ENCODE measurements around the gene AMBN. TPM values are rescaled to one million over a fixed set of nuclear protein-coding genes. Genes with fewer than 3 reads are reported as not detected.

The AMBN gene
- total and polyA plus RNA-seq, 2 of the 13 experiments (the other 11 are each of a cell fraction or from before 2014, with no cell fraction given), result not detected

- no peaks in the 10 kb centered on the region for H3K4me1 ChIP-seq (ENCODE audit: insufficient read depth, low read length)
- FAIRE-seq (no peak), ATAC-seq (no peak), DNase-seq (ENCODE audit: low spot score) (no peak)
- no peak overlapping the region for H2AFZ ChIP-seq (ENCODE audit: low read length)
- no TSS peak for BruUV-seq (replicated peaks)
- no peak overlapping the region for H3K9ac ChIP-seq (ENCODE audit: insufficient read depth, low read depth, low read length)
- CTCF ChIA-PET (ENCODE audit: low intra/inter-chr PET ratio, low total read pairs), result no interaction called here
- no peak overlapping the region for H3K27ac ChIP-seq (ENCODE audit: extremely low read length, insufficient read depth, low read length)
- TF ChIP-seq, protein P1, sequence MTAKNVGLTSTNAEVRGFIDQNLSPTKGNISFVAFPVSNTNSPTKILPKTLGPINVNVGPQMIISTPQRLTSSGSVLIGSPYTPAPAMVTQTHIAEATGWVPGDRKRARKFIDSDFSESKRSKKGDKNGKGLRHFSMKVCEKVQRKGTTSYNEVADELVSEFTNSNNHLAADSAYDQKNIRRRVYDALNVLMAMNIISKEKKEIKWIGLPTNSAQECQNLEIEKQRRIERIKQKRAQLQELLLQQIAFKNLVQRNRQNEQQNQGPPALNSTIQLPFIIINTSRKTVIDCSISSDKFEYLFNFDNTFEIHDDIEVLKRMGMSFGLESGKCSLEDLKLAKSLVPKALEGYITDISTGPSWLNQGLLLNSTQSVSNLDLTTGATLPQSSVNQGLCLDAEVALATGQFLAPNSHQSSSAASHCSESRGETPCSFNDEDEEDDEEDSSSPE (CRISPR knock-in tag; IDR thresholded peaks at IDR 0.05), result no peak
- TF ChIP-seq EP300 (IDR thresholded peaks at IDR 0.05; ENCODE audit: low read depth in 2 of 2, low read length in 2 of 2), result no peak
- no peak for TF ChIP-seq EP300 (CRISPR knock-in tag; IDR thresholded peaks at IDR 0.05; ENCODE audit: borderline replicate concordance)
- no peak for TF ChIP-seq SNAPC4 (CRISPR knock-in tag; IDR thresholded peaks at IDR 0.05)
- H3K79me2 ChIP-seq (ENCODE audit: insufficient read depth, low read length), result no peaks in the 10 kb centered on the region
- no peaks in the 10 kb centered on the region for H4K20me1 ChIP-seq (ENCODE audit: insufficient read depth, low read length)
- no peaks in the 10 kb centered on the region for H3K9me3 ChIP-seq (ENCODE audit: low read length)
- no peak overlapping the region for H3K4me3 ChIP-seq (replicated peaks in 1 of 3; ENCODE audit: insufficient read depth in 1 of 3, low read depth in 2 of 3, low read length in 3 of 3)
- no peaks in the 10 kb centered on the region for H3K36me3 ChIP-seq (replicated peaks in 1 of 2; ENCODE audit: control insufficient read depth in 1 of 2, insufficient read depth in 2 of 2, low read length in 2 of 2)
- WGBS (ENCODE audit: low lambda C conversion rate), result 0% methylated on average over 1 of the region's 1 CpG
- no peaks in the 10 kb centered on the region for H3K27me3 ChIP-seq (ENCODE audit: control insufficient read depth in 1 of 2, insufficient read depth in 2 of 2, low read length in 2 of 2)
- in situ Hi-C loops (cut with HindIII; ENCODE audit: extremely low pct_ligation_motif_present, low pct_unique_long_range_greater_than_20kb) (no loop called here), intact Hi-C loops (cut with micrococcal nuclease; ENCODE audit: unreplicated experiment) (no loop called here)
- no peak overlapping the region for H3K4me2 ChIP-seq (ENCODE audit: low read depth, low read length)
- POLR2A ChIA-PET, result no interaction called here
Observed at GRCh38 chr4:70624226-70624793, 32.3 kb downstream of the AMBN start.
